GM23338 (cell line): ENCODE results near the gene COL4A5.

ENCODE experiments used
- CREB1 ChIP-seq: fragments of 250-450 bp; sonication (Bioruptor Pico); IDR thresholded peaks from 2 replicates; pipeline ENCODE4 v1.5.0; 2020; ENCODE audit warnings: low read depth, mild to moderate bottlenecking, moderate library complexity
- EZH2 ChIP-seq: fragments of 200-600 bp; sonication (generic); IDR thresholded peaks from one replicate; pipeline ENCODE4 v1.8.0; 2017; ENCODE audit warnings: antibody characterized with exemption, mild to moderate bottlenecking, low read depth; ENCODE audit not compliant: unreplicated experiment
- EZH2phosphoT487 ChIP-seq: fragments of 200-600 bp; sonication (generic); IDR thresholded peaks from one replicate; pipeline ENCODE4 v1.8.1; 2018; ENCODE audit warnings: antibody characterized with exemption; ENCODE audit not compliant: unreplicated experiment
- POLR2AphosphoS5 ChIP-seq: IDR thresholded peaks from 2 replicates; pipeline ENCODE4 v1.6.1; 2016; ENCODE audit warnings: antibody characterized with exemption, low read depth
- ZNF331 ChIP-seq: fragments of 250-450 bp; sonication (Bioruptor Pico); IDR thresholded peaks from 2 replicates; pipeline ENCODE4 v1.5.0; 2020; ENCODE audit warnings: low read depth, mild to moderate bottlenecking, moderate library complexity
- TF ChIP-seq, protein P1 (sequence below), 2 experiments: fragments of 200-600 bp in 1 of 2; sonication (generic) in 1 of 2; conservative IDR thresholded peaks; 2 replicates each; pipeline versions ENCODE4 v1.5.1 to v1.6.1; 2016 to 2017; ENCODE audit warnings: antibody characterized with exemption in 2 of 2, low read depth in 2 of 2, mild to moderate bottlenecking in 2 of 2, moderate library complexity in 1 of 2

DNA sequence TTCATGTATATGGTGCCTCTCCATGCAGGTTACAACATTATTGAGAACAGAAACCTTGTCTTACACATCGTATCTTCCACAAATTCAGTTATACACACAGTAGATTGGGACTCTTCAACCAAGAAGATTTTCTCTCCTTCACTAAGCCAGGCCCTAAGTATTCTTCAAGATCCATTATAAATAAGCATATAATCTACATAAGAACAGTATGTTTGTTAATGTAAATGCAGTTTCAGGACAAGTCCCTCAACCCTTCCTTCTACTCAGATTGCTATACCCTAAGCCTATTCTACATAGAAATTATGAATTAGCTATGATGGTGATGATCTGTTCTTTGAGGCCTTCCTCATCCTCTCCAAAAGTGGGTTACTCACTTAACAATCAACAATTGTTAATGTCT lies 42.7 kb upstream of the COL4A5 start:
- TF ChIP-seq EZH2phosphoT487 = no peak
- TF ChIP-seq EZH2 = no peak
- TF ChIP-seq, protein P1, sequence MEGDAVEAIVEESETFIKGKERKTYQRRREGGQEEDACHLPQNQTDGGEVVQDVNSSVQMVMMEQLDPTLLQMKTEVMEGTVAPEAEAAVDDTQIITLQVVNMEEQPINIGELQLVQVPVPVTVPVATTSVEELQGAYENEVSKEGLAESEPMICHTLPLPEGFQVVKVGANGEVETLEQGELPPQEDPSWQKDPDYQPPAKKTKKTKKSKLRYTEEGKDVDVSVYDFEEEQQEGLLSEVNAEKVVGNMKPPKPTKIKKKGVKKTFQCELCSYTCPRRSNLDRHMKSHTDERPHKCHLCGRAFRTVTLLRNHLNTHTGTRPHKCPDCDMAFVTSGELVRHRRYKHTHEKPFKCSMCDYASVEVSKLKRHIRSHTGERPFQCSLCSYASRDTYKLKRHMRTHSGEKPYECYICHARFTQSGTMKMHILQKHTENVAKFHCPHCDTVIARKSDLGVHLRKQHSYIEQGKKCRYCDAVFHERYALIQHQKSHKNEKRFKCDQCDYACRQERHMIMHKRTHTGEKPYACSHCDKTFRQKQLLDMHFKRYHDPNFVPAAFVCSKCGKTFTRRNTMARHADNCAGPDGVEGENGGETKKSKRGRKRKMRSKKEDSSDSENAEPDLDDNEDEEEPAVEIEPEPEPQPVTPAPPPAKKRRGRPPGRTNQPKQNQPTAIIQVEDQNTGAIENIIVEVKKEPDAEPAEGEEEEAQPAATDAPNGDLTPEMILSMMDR (conservative IDR thresholded peaks at IDR 0.05; ENCODE audit: low read depth in 2 of 2) = no peak
- TF ChIP-seq POLR2AphosphoS5 = no peak
- no peak for TF ChIP-seq ZNF331 (CRISPR knock-in tag)
- TF ChIP-seq CREB1 (CRISPR knock-in tag) = no peak
